WTC11 (cell line): Measurements from ENCODE around the gene CFAP90. TPM values are rescaled to one million over a fixed set of nuclear protein-coding genes. Genes with fewer than 3 reads are reported as not detected.

ENCODE experiments used
- ATAC-seq: fragments of 200-7000 bp; cut with Tn5 transposase; 2 replicates; pipeline ENCODE4 v1.10.0; 2021; ENCODE audit warnings: mild to moderate bottlenecking, moderate library complexity
- CTCF ChIA-PET: fragments of 300-600 bp; sonication (Branson Sonifier 250); formaldehyde crosslinking; loops from one replicate; lab custom pipeline; 2021; ENCODE audit warnings: antibody characterized with exemption; lab: Charles Lee
- POLR2A ChIA-PET: fragments of 350-600 bp; sonication (Branson Sonifier 250); formaldehyde crosslinking; loops from one replicate; lab custom pipeline; 2021; ENCODE audit warnings: antibody characterized with exemption; lab: Charles Lee
- DNase-seq: peaks from one replicate; pipeline ENCODE4 v3.0.0; 2021; ENCODE audit warnings: low spot score
- H3K27ac Mint-ChIP-seq: 2 replicates; pipeline ENCODE4 v1.8.0; 2021; ENCODE audit warnings: mixed read lengths
- H3K27me3 Mint-ChIP-seq: 2 replicates; pipeline ENCODE4 v1.8.0; 2021; ENCODE audit warnings: low read depth, mild to moderate bottlenecking, moderate library complexity, mixed read lengths
- H3K36me3 Mint-ChIP-seq: 2 replicates; pipeline ENCODE4 v1.8.0; 2021; ENCODE audit warnings: mixed read lengths
- H3K4me1 Mint-ChIP-seq: 2 replicates; pipeline ENCODE4 v1.8.0; 2022; ENCODE audit warnings: mixed read lengths
- H3K4me3 Mint-ChIP-seq: 2 replicates; pipeline ENCODE4 v1.8.0; 2021; ENCODE audit warnings: mild to moderate bottlenecking, moderate library complexity, mixed read lengths
- H3K9me3 Mint-ChIP-seq: 2 replicates; pipeline ENCODE4 v1.8.0; 2021; ENCODE audit warnings: mixed read lengths
- CREM ChIP-seq: sonication (generic); formaldehyde crosslinking; IDR thresholded peaks from 2 replicates; pipeline ENCODE4 v1.8.1; 2022; ENCODE audit warnings: mild to moderate bottlenecking, missing genetic modification reagents, moderate library complexity
- ELF4 ChIP-seq: sonication (generic); formaldehyde crosslinking; IDR thresholded peaks from 2 replicates; pipeline ENCODE4 v1.8.1; 2022; ENCODE audit warnings: low read depth, mild to moderate bottlenecking, moderate library complexity, missing genetic modification reagents
- ESRRA ChIP-seq: sonication (generic); formaldehyde crosslinking; IDR thresholded peaks from 2 replicates; pipeline ENCODE4 v1.8.1; 2022; ENCODE audit warnings: mild to moderate bottlenecking, missing genetic modification reagents, borderline replicate concordance
- PRRX2 ChIP-seq: fragments of 250-450 bp; sonication (Bioruptor Pico); IDR thresholded peaks from 2 replicates; pipeline ENCODE4 v1.8.0; 2021; ENCODE audit warnings: mild to moderate bottlenecking
- SMAD3 ChIP-seq: sonication (generic); formaldehyde crosslinking; IDR thresholded peaks from 2 replicates; pipeline ENCODE4 v1.8.0; 2022; ENCODE audit warnings: missing genetic modification reagents, mild to moderate bottlenecking, borderline replicate concordance
- TP53 ChIP-seq: sonication (generic); formaldehyde crosslinking; IDR thresholded peaks from 2 replicates; pipeline ENCODE4 v1.8.1; 2023; ENCODE audit warnings: mild to moderate bottlenecking, missing genetic modification reagents
- ZNF121 ChIP-seq: sonication (generic); formaldehyde crosslinking; IDR thresholded peaks from 2 replicates; pipeline ENCODE4 v1.8.0; 2023; ENCODE audit warnings: missing genetic modification reagents
- ZNF263 ChIP-seq: sonication (generic); formaldehyde crosslinking; IDR thresholded peaks from 2 replicates; pipeline ENCODE4 v1.8.1; 2022; ENCODE audit warnings: low read depth, mild to moderate bottlenecking, moderate library complexity, missing genetic modification reagents
- ZNF396 ChIP-seq: fragments of 250-450 bp; sonication (Bioruptor Pico); IDR thresholded peaks from 2 replicates; pipeline ENCODE4 v1.8.0; 2021; ENCODE audit warnings: mild to moderate bottlenecking, moderate library complexity, borderline replicate concordance
- ZNF423 ChIP-seq: fragments of 250-450 bp; sonication (Bioruptor Pico); IDR thresholded peaks from 2 replicates; pipeline ENCODE4 v2.1.2; 2022; ENCODE audit warnings: mild to moderate bottlenecking, moderate library complexity
- total RNA-seq: library from RNA; stranded (reverse); gene quantifications from 3 replicates; pipeline ENCODE4 v1.2.3, GENCODE V29; 2021
- TF ChIP-seq, protein P1 (sequence below): fragments of 250-450 bp; sonication (Bioruptor Pico); IDR thresholded peaks from 2 replicates; pipeline ENCODE4 v1.9.0; 2021; ENCODE audit warnings: mild to moderate bottlenecking, borderline replicate concordance
- TF ChIP-seq, protein P2 (sequence below): sonication (generic); formaldehyde crosslinking; conservative IDR thresholded peaks from 2 replicates; pipeline ENCODE4 v1.8.1; 2022; ENCODE audit warnings: mild to moderate bottlenecking, missing genetic modification reagents
- TF ChIP-seq, protein P3 (sequence below): fragments of 250-450 bp; sonication (Bioruptor Pico); IDR thresholded peaks from 2 replicates; pipeline ENCODE4 v1.9.0; 2021; ENCODE audit warnings: mild to moderate bottlenecking
- TF ChIP-seq, protein P4 (sequence below): sonication (generic); formaldehyde crosslinking; IDR thresholded peaks from 2 replicates; pipeline ENCODE4 v1.8.1; 2022; ENCODE audit warnings: mild to moderate bottlenecking, moderate library complexity, missing genetic modification reagents

The CFAP90 gene
- total RNA-seq, 1 experiment from 2014 or later: 0.33 TPM

DNA sequence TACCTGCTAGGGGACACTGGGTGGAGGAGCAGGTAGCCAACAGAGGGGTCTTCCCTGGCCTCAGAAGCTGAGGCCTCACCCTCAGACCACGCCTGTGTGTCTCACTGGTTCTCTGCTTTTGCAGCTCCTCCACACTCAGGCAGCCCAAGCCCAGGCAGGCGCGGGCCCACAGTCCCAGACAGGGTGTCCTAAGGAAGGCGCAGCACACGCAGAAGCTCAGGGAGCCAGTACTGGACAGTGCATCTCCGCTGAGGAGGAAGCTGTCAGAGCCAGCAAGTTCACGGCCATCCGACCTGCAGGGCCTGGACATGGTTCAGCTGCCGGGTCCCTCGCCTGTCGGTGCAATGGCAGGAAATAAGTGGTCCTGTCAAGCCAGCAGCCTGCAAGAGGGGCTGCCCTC is 25.3 kb downstream of the CFAP90 start:
- ATAC-seq (no peak), DNase-seq (no peak)
- no peaks in the 10 kb centered on the region for H3K4me1 Mint-ChIP-seq
- H3K27ac Mint-ChIP-seq: no peak overlapping the region
- no peaks in the 10 kb centered on the region; the same call in 1 of the 2 replicates for H3K27me3 Mint-ChIP-seq
- H3K4me3 Mint-ChIP-seq: no peak overlapping the region
- H3K36me3 Mint-ChIP-seq: peaks cover 50% of the 10 kb centered on the region
- TF ChIP-seq PRRX2 (CRISPR knock-in tag): no peak
- no peaks in the 10 kb centered on the region for H3K9me3 Mint-ChIP-seq
- POLR2A ChIA-PET: no interaction called here
- CTCF ChIA-PET: interaction anchor here (1.7 kb wide), 1 partner anchor 9 kb away, joined by 6 read pairs; no protein-coding TSS in a partner anchor

DNA sequence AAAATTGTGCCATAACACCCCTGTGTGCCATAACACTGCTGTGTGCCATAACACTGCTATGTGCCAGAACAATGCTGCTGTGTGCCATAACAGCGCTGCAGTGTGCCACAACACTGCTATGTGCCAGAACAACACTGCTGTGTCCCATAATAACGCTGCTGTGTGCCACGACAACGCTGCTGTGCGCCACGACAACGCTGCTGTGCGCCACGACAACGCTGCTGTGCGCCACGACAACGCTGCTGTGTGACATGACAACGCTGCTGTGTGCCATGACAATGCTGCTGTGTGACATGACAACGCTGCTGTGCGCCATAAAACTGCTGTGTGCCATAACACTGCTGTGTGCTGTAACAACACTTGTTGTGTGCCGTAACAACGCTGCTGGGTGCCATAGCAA is 25.9 kb downstream of the CFAP90 start:
- H3K9me3 Mint-ChIP-seq: no peaks in the 10 kb centered on the region
- DNase-seq: no peak
- CTCF ChIA-PET: interaction anchor here (1.7 kb wide), 1 partner anchor 9 kb away, joined by 6 read pairs; no protein-coding TSS in a partner anchor
- TF ChIP-seq SMAD3 (no peak), ZNF121 (CRISPR knock-in tag) (peak; percentile 95)
- TF ChIP-seq, protein P1, sequence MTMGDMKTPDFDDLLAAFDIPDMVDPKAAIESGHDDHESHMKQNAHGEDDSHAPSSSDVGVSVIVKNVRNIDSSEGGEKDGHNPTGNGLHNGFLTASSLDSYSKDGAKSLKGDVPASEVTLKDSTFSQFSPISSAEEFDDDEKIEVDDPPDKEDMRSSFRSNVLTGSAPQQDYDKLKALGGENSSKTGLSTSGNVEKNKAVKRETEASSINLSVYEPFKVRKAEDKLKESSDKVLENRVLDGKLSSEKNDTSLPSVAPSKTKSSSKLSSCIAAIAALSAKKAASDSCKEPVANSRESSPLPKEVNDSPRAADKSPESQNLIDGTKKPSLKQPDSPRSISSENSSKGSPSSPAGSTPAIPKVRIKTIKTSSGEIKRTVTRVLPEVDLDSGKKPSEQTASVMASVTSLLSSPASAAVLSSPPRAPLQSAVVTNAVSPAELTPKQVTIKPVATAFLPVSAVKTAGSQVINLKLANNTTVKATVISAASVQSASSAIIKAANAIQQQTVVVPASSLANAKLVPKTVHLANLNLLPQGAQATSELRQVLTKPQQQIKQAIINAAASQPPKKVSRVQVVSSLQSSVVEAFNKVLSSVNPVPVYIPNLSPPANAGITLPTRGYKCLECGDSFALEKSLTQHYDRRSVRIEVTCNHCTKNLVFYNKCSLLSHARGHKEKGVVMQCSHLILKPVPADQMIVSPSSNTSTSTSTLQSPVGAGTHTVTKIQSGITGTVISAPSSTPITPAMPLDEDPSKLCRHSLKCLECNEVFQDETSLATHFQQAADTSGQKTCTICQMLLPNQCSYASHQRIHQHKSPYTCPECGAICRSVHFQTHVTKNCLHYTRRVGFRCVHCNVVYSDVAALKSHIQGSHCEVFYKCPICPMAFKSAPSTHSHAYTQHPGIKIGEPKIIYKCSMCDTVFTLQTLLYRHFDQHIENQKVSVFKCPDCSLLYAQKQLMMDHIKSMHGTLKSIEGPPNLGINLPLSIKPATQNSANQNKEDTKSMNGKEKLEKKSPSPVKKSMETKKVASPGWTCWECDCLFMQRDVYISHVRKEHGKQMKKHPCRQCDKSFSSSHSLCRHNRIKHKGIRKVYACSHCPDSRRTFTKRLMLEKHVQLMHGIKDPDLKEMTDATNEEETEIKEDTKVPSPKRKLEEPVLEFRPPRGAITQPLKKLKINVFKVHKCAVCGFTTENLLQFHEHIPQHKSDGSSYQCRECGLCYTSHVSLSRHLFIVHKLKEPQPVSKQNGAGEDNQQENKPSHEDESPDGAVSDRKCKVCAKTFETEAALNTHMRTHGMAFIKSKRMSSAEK: no peak
- H3K27me3 Mint-ChIP-seq: no peaks in the 10 kb centered on the region; the same call in 1 of the 2 replicates
- H3K4me1 Mint-ChIP-seq: no peaks in the 10 kb centered on the region
- peaks cover 50% of the 10 kb centered on the region for H3K36me3 Mint-ChIP-seq
- ATAC-seq: no peak
- no peak overlapping the region for H3K4me3 Mint-ChIP-seq
- H3K27ac Mint-ChIP-seq: no peak overlapping the region
- POLR2A ChIA-PET: no interaction called here

DNA sequence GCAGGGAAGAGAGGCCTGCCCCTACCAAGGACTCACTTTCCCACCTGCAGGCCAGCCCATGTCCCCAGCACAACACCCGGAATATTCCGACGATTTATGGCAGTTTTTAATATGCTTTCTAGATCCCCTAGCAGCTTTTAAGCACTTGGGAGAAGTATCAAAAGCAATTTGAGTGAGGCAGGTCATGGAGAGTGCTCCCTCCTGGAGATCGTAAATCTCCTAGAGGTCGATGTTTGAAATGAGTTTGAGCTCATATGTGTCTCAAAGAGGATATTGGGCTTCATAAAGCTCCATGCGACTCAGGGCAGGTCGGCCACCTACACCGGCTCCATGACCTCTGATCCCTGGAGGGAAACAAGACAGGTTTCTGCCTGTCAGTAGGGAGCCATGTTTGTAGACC is 27.3 kb downstream of the CFAP90 start:
- ChIA-PET POLR2A (no interaction called here), CTCF (interaction anchor here (1.0 kb wide), 2 partner anchors 27 to 304 kb away, joined by 3 to 4 read pairs; partner anchors contain the start of gene CFAP90)
- H3K36me3 Mint-ChIP-seq: peaks cover 64% of the 10 kb centered on the region
- H3K4me3 Mint-ChIP-seq: no peak overlapping the region
- no peaks in the 10 kb centered on the region; the same call in 1 of the 2 replicates for H3K27me3 Mint-ChIP-seq
- DNase-seq: no peak
- H3K4me1 Mint-ChIP-seq: no peaks in the 10 kb centered on the region
- no peak overlapping the region for H3K27ac Mint-ChIP-seq
- H3K9me3 Mint-ChIP-seq: no peaks in the 10 kb centered on the region
- no peak for ATAC-seq
- TF ChIP-seq TP53 (CRISPR knock-in tag) (no peak), CREM (CRISPR knock-in tag) (no peak), ELF4 (CRISPR knock-in tag) (no peak), ZNF396 (CRISPR knock-in tag) (no peak), ESRRA (CRISPR knock-in tag) (no peak)
- TF ChIP-seq, protein P1: no peak

DNA sequence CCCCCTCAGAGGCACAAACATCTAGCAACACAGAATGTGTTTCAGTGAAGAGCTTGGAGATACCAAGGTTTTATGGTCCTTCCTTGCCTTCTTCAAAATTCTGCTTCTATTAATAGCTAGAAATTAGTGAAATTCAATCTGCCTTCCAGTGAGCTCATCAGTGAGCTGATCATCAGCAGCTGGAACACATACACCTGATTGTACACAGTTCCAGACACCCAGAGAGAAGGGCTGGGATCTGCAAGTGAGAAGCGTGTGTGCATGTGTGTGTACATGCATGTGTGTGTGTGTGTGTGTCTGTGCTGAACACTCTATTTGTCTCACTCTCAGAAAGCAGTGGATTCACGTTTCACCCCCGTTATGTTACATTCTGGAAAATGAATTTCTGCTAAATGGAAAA is 28.5 kb downstream of the CFAP90 start:
- Mint-ChIP-seq H3K4me1 (no peaks in the 10 kb centered on the region), H3K4me3 (no peak overlapping the region), H3K27ac (no peak overlapping the region), H3K36me3 (peaks cover 63% of the 10 kb centered on the region), H3K9me3 (no peaks in the 10 kb centered on the region), H3K27me3 (no peaks in the 10 kb centered on the region)
- ATAC-seq (no peak), DNase-seq (no peak)
- ChIA-PET CTCF (no interaction called here), POLR2A (no interaction called here)
- no peak for TF ChIP-seq ZNF263 (CRISPR knock-in tag)
- no peak for TF ChIP-seq ZNF396 (CRISPR knock-in tag)
- TF ChIP-seq, protein P2, sequence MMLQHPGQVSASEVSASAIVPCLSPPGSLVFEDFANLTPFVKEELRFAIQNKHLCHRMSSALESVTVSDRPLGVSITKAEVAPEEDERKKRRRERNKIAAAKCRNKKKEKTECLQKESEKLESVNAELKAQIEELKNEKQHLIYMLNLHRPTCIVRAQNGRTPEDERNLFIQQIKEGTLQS: no peak
- TF ChIP-seq, protein P3, sequence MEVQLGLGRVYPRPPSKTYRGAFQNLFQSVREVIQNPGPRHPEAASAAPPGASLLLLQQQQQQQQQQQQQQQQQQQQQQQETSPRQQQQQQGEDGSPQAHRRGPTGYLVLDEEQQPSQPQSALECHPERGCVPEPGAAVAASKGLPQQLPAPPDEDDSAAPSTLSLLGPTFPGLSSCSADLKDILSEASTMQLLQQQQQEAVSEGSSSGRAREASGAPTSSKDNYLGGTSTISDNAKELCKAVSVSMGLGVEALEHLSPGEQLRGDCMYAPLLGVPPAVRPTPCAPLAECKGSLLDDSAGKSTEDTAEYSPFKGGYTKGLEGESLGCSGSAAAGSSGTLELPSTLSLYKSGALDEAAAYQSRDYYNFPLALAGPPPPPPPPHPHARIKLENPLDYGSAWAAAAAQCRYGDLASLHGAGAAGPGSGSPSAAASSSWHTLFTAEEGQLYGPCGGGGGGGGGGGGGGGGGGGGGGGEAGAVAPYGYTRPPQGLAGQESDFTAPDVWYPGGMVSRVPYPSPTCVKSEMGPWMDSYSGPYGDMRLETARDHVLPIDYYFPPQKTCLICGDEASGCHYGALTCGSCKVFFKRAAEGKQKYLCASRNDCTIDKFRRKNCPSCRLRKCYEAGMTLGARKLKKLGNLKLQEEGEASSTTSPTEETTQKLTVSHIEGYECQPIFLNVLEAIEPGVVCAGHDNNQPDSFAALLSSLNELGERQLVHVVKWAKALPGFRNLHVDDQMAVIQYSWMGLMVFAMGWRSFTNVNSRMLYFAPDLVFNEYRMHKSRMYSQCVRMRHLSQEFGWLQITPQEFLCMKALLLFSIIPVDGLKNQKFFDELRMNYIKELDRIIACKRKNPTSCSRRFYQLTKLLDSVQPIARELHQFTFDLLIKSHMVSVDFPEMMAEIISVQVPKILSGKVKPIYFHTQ (CRISPR knock-in tag): no peak
- TF ChIP-seq, protein P4, sequence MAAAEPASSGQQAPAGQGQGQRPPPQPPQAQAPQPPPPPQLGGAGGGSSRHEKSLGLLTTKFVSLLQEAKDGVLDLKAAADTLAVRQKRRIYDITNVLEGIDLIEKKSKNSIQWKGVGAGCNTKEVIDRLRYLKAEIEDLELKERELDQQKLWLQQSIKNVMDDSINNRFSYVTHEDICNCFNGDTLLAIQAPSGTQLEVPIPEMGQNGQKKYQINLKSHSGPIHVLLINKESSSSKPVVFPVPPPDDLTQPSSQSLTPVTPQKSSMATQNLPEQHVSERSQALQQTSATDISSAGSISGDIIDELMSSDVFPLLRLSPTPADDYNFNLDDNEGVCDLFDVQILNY (CRISPR knock-in tag): no peak
- no peak for TF ChIP-seq ELF4 (CRISPR knock-in tag)
- no peak for TF ChIP-seq ZNF423
